NCI-H1694 (cell line): Measurements from ENCODE around the gene TEDDM1.
A peak's percentile ranks its signal among the peaks of the same experiment; 100 is the strongest.
"Not testable (repeated sequence)": the region's sequence is repeated elsewhere in the genome, so short reads cannot be mapped to it uniquely, and the experiment has no call there.

Experiments
- DNase-seq: peaks from one replicate; lab custom pipeline; 2025; lab: John Stamatoyannopoulos, UW

TEDDM1 gene

GRCh38 chr1:182400567-182400966 lies at the start of gene TEDDM1:
TEDDM1 (minus strand) TSS chr1:182400667; CDS start chr1:182400485, 182 bp downstream.
- no peak for DNase-seq

GRCh38 chr1:182450087-182450486 lies 49.6 kb upstream of the TEDDM1 start, which contains the start of gene RGSL1:
RGSL1 (plus strand) TSS chr1:182450146; CDS start chr1:182450166, 20 bp downstream.
- DNase-seq, result no peak

GRCh38 chr1:182447660-182448059 lies 47.2 kb upstream of the TEDDM1 start:
- DNase-seq, result no peak

GRCh38 chr1:182447124-182447523 lies 46.7 kb upstream of the TEDDM1 start:
- DNase-seq, result not testable (repeated sequence)

- peak; percentile 46 for DNase-seq
Observed at GRCh38 chr1:182446033-182446669, 45.7 kb upstream of the TEDDM1 start.

- DNase-seq, result no peak
Observed at GRCh38 chr1:182444497-182444896, 44.0 kb upstream of the TEDDM1 start.

GRCh38 chr1:182442333-182442732 lies 41.9 kb upstream of the TEDDM1 start:
- no peak for DNase-seq

- DNase-seq, result no peak
Observed at GRCh38 chr1:182441719-182442118, 41.3 kb upstream of the TEDDM1 start.

GRCh38 chr1:182438326-182438725 lies 37.9 kb upstream of the TEDDM1 start:
- DNase-seq, result no peak

GRCh38 chr1:182433580-182433979 lies 33.1 kb upstream of the TEDDM1 start:
- DNase-seq, result no peak

- DNase-seq, result no peak
Observed at GRCh38 chr1:182431278-182431677, 30.8 kb upstream of the TEDDM1 start.

GRCh38 chr1:182430263-182431068 lies 30.0 kb upstream of the TEDDM1 start:
- no peak for DNase-seq

- no peak for DNase-seq
Observed at GRCh38 chr1:182428043-182428442, 27.6 kb upstream of the TEDDM1 start.

GRCh38 chr1:182426442-182427430 lies 26.3 kb upstream of the TEDDM1 start:
- no peak for DNase-seq

- no peak for DNase-seq
Observed at GRCh38 chr1:182415789-182416188, 15.3 kb upstream of the TEDDM1 start.

- DNase-seq, result no peak
Observed at GRCh38 chr1:182413969-182414368, 13.5 kb upstream of the TEDDM1 start.

- no peak for DNase-seq
Observed at GRCh38 chr1:182413486-182413885, 13.0 kb upstream of the TEDDM1 start.

- DNase-seq, result no peak
Observed at GRCh38 chr1:182410620-182411273, 10.3 kb upstream of the TEDDM1 start.

- no peak for DNase-seq
Observed at GRCh38 chr1:182410138-182410537, 9.7 kb upstream of the TEDDM1 start.

- no peak for DNase-seq
Observed at GRCh38 chr1:182408435-182409075, 8.1 kb upstream of the TEDDM1 start.

- DNase-seq, result no peak
Observed at GRCh38 chr1:182407724-182408123, 7.3 kb upstream of the TEDDM1 start.
